GM12891 (cell line): ENCODE measurements around the gene PDZD7.

Experiments used
- POLR2A ChIP-seq: IDR thresholded peaks from 2 replicates; pipeline ENCODE4 v1.6.1; 2011; ENCODE audit warnings: low read depth, low read length, control low read depth
- POLR2AphosphoS5 ChIP-seq: IDR thresholded peaks from 2 replicates; pipeline ENCODE4 v1.6.1; 2011; ENCODE audit warnings: low read depth, low read length, control low read depth

- no peak for TF ChIP-seq POLR2A
- TF ChIP-seq POLR2AphosphoS5 = no peak
Observed at GRCh38 chr10:100968062-100968736, 62.7 kb downstream of the PDZD7 start.
